NCI-H2227 treated with DMSO at 0.1 percent for 48 hours (cell line): ENCODE measurements around the gene ADAM12.
"Not testable (repeated sequence)": the region's sequence is repeated elsewhere in the genome, so short reads cannot be mapped to it uniquely, and the experiment has no call there.

ENCODE experiments used
- DNase-seq: peaks from one replicate; lab custom pipeline; 2025; lab: John Stamatoyannopoulos, UW

Gene ADAM12

DNA sequence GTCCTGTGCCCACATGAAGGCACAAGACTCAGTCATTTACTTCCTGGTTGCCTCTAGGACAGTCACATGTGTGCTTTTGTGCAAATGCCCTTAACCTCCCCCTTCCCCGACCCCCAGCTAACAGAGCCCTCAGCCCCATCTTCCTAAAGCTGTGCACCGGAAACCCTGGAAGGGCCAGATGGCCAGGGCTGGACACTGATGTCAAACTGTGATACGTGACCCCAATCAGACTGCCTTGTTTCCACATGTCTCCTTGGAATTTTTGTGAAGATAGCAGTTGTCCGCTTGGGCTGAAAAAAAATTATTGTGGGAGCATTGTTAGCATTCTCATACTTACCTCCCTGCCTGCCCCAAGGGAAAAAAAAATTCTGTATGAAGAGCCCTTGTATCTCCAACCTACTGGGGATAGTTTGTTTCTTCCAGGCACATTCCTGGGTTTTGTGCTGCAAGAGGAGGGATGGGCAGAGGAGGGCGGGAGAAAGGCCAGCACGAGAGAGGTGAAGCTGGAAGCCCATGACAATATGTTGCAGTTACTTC is 17.0 kb upstream of the ADAM12 start:
- no peak for DNase-seq

DNA sequence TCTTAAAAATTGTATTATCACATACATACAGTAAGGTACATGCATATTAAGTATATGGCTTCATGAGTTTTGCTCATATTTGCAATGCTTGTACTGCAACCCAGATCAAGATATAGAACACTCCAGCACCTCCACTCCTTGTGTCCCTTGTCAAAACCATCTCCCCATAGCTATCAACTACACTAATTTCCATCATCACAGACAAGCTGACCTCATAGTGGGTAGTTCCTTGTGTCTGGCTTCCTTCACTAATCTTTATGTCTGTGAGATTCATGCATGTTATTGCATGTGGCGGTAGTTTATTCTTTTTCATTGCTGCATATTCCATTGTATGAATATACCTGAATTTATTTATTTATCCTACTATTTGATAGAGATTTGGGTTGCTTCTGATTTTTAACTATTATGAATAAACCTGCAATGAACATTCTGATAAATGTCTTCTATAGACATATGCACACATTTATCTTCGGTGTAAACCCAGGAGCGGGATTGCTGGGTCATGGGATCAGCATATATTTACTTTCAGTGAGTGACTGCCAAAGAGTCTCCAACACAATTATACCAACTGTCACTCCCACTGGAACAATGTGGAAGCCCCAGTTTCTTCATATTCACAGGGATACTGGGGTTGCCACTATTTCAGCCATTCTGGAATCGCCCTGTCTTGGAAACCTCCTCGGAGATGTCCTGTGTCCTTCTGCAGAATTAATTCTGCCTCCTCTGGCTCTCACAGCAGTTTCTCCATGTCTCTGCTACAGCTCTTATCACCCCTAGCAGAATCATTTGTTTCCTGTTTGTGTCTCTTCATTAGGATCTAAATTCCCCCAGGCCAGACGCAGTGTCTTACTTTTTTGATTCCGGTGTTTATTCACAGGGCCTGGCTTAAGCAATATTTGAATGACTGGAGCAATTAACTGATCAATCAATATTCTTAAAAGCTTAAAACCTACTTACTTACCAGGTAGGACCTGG is 14.7 kb upstream of the ADAM12 start:
- no peak for DNase-seq

DNA sequence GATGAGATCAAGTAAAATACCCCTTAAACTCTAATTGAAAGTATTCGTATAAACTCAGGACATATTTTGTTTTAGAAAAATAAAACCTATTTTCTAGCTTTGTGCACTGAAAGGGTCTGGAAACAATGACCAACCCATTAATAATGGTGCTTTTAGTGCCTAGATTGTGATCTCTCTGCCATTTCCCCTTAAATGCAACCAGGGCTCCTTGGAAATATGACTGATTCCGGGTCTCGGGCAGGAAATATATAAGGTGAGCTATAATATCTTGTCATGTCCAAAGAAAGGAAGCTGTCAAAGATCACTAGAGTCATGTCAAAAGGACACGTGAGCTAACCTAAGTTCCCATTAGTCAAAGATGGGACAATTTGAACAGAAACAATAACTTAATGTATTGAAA is 12.4 kb upstream of the ADAM12 start:
- no peak for DNase-seq

DNA sequence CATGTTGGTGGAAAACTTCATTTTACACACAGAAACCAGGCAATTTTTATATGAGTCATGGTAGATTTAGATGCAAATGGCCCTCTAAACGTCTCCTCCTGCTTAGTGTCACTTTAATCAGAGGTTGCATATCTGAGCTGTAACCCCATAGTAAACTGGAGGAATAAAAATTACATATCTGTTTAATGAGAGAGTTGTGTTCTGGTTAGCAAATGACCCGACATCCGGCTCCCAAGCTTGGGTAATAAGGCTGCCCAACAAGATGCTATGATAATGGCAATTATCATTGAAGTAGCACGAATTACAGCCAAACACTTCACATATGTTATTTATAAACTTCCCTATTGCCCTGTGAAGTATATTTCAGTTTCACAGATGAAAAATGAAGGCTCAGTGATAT is 10.6 kb upstream of the ADAM12 start:
- DNase-seq = no peak

DNA sequence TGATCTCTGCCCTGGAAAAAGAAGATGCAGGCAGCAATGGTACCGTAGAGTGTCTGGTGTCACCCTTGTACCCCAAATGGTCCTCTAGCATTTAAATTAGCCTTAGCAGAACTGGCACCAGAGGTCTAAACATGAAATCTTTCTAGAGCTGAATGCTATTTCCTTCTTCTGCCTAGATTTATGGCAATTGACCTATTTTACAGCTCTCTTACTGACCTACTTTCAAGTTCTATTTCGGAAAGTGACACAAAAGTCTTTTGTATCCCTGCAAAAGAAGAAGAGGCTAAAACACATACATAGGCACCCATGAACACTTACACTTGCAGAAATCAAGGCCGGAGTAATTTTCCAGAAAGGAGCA is 10.1 kb upstream of the ADAM12 start:
- DNase-seq = no peak

DNA sequence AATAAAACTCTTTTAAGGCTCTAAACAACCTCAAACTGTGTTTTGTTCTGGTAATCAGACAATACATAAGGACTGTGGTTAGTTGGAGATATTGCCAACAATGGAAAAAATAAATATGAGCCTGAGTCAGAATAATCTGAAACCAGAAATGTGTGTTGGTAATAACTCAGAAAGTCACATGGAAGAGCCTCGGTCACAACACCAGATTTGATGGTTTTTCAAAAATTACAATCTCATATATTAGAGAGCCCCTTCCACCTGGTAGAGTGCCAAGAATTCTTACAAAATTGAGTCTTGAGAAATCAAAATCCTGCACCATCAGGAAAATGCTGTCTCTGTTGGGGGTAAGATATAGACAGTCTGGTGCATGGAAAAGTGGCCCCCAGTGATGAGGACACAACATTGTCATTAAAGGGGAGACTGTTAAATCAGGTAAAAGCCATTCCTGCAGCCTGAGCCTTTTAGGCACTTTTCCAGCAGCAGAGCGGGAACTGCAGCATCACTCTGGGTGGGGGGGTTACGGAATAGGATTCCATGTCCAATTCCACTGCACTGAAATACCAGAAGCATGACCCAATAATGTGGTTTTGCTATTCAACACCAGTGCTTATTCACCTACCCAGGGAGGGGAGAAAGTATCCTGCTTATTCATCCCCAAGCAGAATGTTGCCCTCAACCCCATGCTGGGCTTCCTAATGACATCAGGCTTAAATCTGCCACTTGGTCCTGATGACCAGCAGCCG is 9.5 kb upstream of the ADAM12 start:
- DNase-seq = no peak

DNA sequence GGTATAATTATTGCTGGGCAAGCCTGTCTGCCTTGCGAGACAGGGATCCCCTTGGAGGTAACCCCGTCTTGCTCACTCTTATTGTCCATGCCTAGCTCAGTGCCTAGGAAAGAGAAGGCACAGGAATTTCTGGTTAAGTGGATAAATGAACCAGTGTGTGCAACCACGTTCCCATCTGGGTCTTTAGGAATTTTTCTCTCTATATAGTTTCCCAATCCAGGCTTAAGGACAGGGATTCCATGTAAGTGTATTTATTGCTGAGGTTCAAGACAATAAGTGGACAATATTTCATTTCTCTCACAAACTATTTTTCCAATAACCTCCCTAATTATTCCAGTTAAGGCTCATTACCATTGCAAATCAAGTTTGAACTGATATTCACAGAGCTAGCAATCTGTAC is 8.9 kb upstream of the ADAM12 start:
- DNase-seq = no peak

DNA sequence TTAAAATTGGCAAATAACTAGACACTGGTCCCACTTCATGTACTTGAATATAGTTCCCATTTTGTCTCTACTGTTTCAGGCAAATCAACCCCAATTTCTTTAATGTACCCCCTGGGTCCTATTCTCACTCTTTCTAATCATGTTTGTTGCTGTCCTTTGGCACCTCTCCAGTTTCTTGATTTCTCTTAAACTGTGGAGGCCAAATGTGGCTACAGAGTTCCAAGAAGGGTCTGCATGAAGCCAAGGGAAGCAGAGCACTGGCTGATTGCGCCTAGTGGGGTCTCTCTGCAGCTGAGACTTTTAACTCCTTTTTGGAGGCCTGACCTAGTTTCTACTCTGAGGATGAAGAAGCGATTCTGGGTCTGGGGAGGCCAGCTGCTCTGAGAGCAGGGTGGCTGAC is 6.7 kb upstream of the ADAM12 start:
- no peak for DNase-seq

DNA sequence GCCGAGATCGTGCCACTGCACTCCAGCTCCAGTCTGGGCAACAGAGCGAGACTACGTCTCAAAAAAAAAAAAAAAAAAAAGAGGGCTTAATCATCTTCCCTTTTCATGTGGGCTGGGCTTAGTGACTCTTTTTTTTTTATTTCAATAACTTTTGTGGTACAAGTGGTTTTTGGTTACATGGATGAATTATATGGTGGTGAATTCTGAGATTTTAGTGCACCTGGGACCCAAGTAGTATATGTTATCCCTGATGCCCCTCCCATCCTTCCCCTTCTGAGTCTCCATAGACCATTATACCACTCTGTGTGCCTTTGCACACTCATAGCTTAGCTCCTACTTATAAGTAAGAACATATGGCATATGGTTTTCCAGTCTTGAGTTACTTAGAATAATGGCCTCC is 4.8 kb upstream of the ADAM12 start:
- no peak for DNase-seq

DNA sequence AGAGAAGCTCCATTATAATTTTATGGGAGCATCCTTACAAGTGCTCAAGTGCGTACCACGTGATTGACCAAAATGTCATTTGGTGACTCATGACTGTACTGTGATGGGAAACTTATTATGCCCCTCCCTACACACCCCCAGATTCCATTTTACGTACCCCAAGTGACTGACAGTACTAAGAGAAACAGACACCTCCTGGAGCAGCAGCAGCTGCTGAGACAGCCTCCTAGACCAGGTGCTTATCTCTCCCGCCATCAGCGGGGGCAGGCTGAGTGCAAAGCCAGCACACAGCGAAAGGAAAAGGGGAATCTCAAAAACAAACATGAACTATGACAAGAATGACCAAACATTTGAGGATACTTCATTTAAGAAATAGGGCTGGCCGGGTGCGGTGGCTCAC is 4.2 kb upstream of the ADAM12 start:
- DNase-seq = no peak

DNA sequence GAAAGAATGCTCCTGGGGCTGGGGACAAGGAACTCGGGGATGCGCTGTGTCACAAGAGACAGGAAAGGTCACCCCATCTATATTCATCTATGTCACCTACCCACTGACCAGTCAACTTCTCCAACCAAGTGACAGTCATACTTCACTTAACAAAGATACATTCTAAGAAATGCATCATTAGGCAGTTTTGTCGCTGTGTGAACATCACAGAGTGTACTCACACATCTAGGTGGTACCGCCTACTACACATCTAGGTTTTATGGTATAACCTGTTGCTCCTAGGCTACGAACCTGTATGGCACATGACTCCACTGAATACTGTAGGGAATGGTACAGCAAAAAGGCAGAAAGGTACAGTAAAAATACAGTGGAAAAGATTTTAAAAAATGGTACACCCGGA is 3.8 kb upstream of the ADAM12 start:
- DNase-seq = no peak

DNA sequence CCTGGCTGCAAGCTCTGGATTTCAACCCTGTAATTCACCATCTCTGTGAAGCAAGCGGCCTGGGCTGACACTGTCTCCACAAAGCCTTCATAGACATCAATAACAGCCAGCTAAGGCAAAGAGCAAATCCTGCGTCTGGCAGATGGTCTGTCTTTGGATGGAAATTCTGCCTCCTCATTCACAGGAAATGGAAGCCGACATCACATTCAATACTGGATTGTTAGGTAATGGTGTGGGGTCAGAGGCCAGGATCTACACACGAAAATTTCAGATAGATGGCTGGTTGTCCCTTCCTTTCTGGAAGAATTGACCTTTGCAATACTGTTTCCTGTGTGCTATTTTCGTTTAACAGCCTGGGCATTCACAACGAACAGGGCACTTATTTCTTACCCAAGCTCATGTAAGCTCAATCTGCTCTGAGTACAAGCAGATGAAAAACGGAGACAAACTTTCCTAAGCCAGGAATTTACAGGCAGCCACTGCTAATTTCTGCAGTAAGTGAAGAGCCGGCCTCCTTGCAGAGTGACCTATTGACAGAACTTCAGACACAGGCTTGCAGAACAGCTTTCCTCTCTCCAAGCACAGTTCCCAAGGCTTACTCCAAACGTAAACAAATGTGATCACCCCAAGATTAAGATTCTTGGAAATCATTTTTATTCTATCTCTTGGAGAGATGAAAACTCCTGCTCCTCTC is 3.1 kb upstream of the ADAM12 start:
- no peak for DNase-seq

DNA sequence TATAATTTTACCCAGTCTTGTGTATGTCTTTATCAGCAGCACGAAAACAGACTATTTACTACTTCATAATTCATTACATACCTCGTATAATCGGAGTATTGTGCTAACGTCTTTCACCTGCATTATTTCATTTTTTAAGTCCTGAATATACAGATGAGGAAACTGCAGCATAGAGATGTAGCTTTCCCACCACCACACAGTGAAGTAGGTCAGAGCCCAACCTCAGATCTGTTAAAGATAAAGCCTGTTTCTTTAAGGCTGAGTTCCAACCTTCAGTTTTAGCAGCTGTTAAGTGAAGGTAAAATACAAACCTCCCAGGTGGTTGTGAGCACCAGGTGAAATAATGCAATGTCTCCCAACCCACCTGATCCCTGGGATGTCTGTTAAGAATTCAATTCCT is 2.0 kb upstream of the ADAM12 start:
- DNase-seq = no peak

DNA sequence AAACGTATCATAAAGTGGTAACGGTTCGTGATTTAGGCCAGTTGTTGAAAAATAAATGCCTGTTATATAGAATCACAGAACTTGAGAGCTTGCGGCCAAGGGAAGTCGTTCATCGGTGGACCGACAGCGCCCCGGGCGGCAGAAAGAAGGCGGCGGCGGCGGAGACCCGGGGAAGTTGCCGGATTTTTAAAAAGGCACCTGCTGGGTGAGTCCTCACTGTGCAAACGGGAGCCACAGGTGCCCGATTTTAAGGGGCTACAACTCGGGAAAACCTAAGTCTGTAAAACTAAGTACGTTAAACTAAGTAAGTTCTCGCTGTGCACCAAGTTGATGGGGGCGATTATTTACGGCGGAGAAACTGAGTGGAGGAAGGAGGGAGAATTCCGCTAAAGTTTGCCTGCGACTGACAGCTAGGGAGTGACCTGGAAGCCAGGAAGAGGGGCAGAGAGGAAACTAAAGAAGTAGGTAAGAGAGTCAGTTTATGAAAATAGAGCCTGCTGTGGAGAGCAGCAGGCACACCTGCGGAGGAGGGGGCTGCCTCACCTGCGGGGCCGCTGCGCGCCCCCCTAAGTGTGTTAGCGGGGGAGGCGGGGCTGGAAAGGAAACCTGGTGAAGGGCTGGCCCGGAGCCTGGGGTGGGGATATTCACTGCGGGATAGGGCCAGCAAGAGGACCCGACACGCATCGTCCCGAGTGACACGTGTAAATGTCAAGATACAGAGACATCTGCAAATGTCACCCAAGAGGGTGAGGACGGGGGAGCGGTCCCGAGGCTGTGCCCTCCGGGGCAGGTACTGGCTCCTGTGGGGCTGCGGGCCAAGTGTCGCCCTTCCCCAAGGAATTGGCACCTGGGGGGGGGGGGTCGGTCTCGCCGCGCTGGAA is 996 bp downstream of the ADAM12 start:
- DNase-seq = no peak

DNA sequence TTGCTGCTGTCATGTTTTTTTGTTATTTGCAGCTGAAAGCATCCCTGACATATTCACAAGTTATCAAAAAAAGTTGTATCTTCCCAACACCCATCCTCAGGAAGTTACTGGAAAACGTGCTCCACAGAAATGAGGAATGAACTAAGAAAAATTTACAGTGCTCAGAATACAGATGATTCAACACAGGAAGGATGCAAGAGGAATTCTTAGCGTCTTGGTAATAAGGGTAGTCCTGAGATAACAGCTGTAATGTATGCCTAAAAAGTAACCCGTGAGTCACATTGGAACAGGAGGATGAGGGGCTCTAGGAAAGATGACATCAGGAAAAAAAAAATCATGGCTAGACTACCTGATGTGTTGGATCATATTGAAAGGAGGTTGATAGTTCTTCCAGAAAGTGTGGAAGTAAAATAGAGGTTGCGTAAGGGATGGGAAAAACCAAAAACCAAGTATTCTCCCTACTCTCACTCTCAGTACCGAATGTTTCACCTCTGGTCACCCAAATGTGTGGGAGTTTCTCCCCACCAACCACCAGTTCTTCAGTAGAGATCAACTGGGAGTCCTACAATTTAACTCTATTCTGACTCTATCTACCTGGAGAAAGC is 3.9 kb downstream of the ADAM12 start:
- DNase-seq = no peak

DNA sequence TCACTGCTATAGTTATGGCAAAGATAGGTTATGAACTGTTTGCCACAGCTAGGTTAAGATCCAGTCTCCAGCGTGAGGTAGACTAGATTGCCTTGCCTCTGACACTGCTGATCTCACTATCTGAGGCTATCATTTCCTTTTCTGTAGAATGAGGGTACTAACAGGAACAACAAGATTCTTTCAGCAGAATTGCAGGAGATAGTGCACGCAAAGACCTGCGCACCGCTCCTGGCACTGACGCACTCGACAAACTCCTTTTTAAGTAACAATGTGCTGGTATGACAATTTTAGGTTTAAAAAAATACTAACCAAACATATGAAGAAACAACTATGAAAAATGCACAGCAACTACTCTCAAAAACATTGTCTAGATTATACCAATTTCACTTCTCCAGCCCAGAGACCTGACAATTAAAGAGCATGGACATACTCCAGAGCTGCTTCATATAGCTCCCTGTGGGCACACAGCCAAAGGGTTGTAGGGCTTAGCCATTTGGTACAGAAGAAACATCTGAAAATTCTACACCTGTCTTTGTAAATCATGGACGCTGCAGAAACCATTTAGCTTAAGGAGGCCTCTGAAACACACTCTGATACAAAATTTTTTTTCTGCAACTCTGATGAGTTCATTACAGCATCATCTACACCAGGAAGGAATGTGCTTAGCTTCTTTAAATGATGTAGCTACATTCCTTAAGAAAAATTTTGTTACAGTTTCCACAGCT is 7.8 kb downstream of the ADAM12 start:
- no peak for DNase-seq

DNA sequence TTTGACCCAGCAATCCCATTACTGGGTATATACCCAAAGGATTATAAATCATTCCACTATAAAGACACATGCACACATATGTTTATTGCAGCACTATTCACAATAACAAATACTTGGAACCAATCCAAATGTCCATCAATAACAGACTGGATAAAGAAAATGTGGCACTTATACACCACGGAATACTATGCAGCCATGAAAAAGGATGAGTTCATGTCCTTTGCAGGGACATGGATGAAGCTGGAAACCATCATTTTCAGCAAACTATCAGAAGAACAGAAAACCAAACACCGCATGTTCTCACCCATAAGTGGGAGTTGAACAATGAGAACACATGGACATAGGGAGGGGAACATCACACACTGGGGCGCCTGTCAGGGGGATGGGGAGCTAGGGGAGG is 9.1 kb downstream of the ADAM12 start:
- DNase-seq = not testable (repeated sequence)

DNA sequence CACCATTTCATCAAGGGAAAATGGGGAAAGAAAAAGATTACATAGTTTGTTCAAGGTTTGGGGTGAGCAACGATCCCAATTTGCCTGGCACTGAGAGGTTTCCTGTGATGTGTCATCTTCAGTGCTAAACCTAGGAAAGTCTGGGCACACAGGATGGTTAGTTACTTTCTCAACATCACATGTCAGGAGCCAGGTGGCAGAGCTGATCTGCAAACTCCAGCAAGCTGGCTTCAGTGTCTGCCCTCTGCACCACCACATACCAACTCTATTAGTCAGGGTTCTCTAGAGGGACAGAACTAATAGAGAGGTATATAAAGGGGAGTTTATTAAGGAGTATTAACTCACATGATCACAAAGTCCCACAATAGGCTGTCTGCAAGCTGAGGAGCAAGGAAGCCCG is 11.3 kb downstream of the ADAM12 start:
- DNase-seq = no peak

DNA sequence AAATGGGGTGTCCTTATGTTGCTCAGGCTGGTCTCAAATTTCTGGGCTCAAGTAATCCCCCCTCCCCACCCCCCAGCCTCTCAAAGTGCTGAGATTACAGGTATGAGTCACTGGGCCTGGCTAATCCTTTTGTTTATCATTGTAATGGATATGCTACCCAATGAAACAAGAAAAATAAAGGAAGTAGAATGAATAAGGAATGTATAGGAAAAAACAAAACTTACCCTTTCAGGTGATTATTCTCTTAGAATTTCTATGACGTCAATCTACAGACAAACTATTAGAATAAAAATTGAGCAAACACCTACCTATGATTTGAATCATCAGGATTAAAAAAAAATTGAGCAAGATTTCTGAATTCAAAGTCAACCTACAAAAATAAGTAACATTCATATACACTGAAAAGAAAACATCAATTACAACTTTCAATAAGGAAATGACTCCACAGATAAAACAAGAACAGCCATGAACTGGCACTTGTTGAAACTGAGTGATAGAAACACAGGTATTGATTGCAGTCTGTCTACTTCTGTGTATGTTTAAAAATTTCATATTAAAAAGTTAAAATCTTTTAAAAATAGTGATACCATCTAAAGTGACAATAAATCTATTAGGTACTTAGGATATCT is 12.2 kb downstream of the ADAM12 start:
- DNase-seq = no peak

DNA sequence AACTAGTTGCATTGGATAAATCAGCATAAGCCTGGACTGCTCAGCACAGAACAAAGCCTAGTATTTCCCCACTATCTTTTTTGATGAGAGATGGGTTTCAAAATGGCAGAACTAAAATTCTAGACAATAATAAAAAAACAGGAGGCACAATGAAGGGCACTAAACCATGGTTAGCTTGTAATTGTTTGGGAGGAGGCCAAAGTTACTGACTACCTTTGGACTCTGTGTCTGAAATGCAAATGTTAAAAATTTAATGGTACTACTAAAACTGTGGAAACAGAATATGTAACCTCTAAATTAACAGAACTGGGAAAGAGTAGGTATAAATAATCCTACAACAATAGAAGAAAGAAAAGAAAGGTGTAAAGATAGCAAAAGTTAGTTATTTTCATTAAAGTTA is 13.0 kb downstream of the ADAM12 start:
- DNase-seq = no peak
